SK-N-SH (cell line): ENCODE measurements around the gene PDZD2. TPM values are rescaled to one million over a fixed set of nuclear protein-coding genes. Genes with fewer than 3 reads are reported as not detected.

ENCODE experiments used
- CTCF ChIA-PET: fragments of 300-600, 350-600 bp; formaldehyde crosslinking; extraction: SDS; loops from one replicate; lab custom pipeline; 2021; lab: Yijun Ruan, JAX
- POLR2A ChIA-PET: fragments of 350-600 bp; sonication (Branson Sonifier 250); formaldehyde crosslinking; extraction: SDS; loops from one replicate; lab custom pipeline; 2020; ENCODE audit warnings: antibody characterized with exemption, inconsistent platforms; lab: Yijun Ruan, JAX
- DNase-seq: peaks from one replicate; pipeline ENCODE4 v3.0.0; 2012
- H2AFZ ChIP-seq: fragments of 200-600 bp; sonication (generic); 2 replicates; pipeline ENCODE4 v1.8.1; 2016; ENCODE audit warnings: antibody characterized with exemption, mild to moderate bottlenecking, low read depth
- H3F3A ChIP-seq: fragments of 200-600 bp; sonication (generic); replicated peaks from 2 replicates; pipeline ENCODE3; 2016; ENCODE audit warnings: antibody characterized with exemption, mild to moderate bottlenecking; ENCODE audit not compliant: insufficient read depth
- H3K27ac ChIP-seq, 2 experiments: fragments of 200-500 bp in 1 of 2; fragments of 200-600 bp in 1 of 2; sonication (Bioruptor generic) in 1 of 2; sonication (generic), shearing (Covaris generic) in 1 of 2; 2 replicates each; pipeline versions ENCODE4 v1.5.1 to v1.6.1; 2014 to 2016; ENCODE audit warnings: low read depth in 2 of 2, inconsistent platforms in 1 of 2, low read length in 1 of 2, mild to moderate bottlenecking in 1 of 2, mixed read lengths in 1 of 2
- H3K27me3 ChIP-seq: fragments of 200-600 bp; sonication (generic), shearing (Covaris generic); 2 replicates; pipeline ENCODE4 v1.6.1; 2016; ENCODE audit warnings: mixed run types; ENCODE audit not compliant: insufficient read depth
- H3K36me3 ChIP-seq, 2 experiments: fragments of 200-500 bp in 1 of 2; fragments of 200-600 bp in 1 of 2; sonication (Bioruptor generic) in 1 of 2; sonication (generic) in 1 of 2; replicated peaks in 1 of 2; 2 replicates each; pipeline versions ENCODE3 to v1.5.1; 2014 to 2016; ENCODE audit warnings: low read length in 1 of 2, mild to moderate bottlenecking in 1 of 2; ENCODE audit not compliant: insufficient read depth in 2 of 2, control insufficient read depth in 1 of 2
- H3K4me1 ChIP-seq, 2 experiments: fragments of 200-500 bp in 1 of 2; fragments of 200-600 bp in 1 of 2; sonication (Bioruptor generic) in 1 of 2; sonication (generic), shearing (Covaris generic) in 1 of 2; 2 replicates each; pipeline versions ENCODE4 v1.5.1 to v1.6.1; 2014 to 2016; ENCODE audit warnings: low read depth in 1 of 2, low read length in 1 of 2, mixed run types in 1 of 2; ENCODE audit not compliant: insufficient read depth in 2 of 2, control insufficient read depth in 1 of 2
- H3K4me2 ChIP-seq: fragments of 200-600 bp; sonication (generic), shearing (Covaris generic); 2 replicates; pipeline ENCODE4 v1.6.1; 2017; ENCODE audit warnings: mixed run types
- H3K4me3 ChIP-seq, 2 experiments: fragments of 200-500 bp in 1 of 2; fragments of 200-600 bp in 1 of 2; sonication (Bioruptor generic) in 1 of 2; sonication (generic), shearing (Covaris generic) in 1 of 2; 2 replicates each; pipeline versions ENCODE4 v1.5.1 to v1.8.1; 2014 to 2016; ENCODE audit warnings: low read depth in 2 of 2, inconsistent platforms in 1 of 2, low read length in 1 of 2, mild to moderate bottlenecking in 1 of 2, mixed read lengths in 1 of 2, moderate library complexity in 1 of 2
- H3K79me2 ChIP-seq: fragments of 200-600 bp; sonication (generic); 2 replicates; pipeline ENCODE4 v1.8.1; 2017; ENCODE audit warnings: mild to moderate bottlenecking; ENCODE audit not compliant: insufficient read depth
- H3K9ac ChIP-seq: fragments of 200-600 bp; sonication (generic); 2 replicates; pipeline ENCODE4 v1.6.1; 2017; ENCODE audit warnings: mixed run types
- H3K9me2 ChIP-seq: fragments of 200-600 bp; sonication (generic); 2 replicates; pipeline ENCODE4 v1.6.1; 2017; ENCODE audit warnings: mixed run types
- H3K9me3 ChIP-seq: fragments of 200-600 bp; sonication (generic); 2 replicates; pipeline ENCODE4 v1.6.1; 2017; ENCODE audit warnings: mixed run types, mild to moderate bottlenecking, moderate library complexity
- H4K20me1 ChIP-seq: fragments of 200-600 bp; sonication (generic); 2 replicates; pipeline ENCODE4 v1.6.1; 2017; ENCODE audit warnings: mild to moderate bottlenecking, mixed run types; ENCODE audit not compliant: insufficient read depth
- CHD2 ChIP-seq: fragments of 150-350 bp; IDR thresholded peaks from 2 replicates; pipeline ENCODE4 v1.6.1; 2018; ENCODE audit warnings: low read length; ENCODE audit not compliant: partially characterized antibody
- ELF1 ChIP-seq: IDR thresholded peaks from 2 replicates; pipeline ENCODE4 v1.4.0; 2012
- FOSL2 ChIP-seq: IDR thresholded peaks from 2 replicates; pipeline ENCODE4 v1.4.0; 2012; ENCODE audit warnings: low read depth, mild to moderate bottlenecking, moderate library complexity, borderline replicate concordance
- FOXJ3 ChIP-seq: sonication (generic); formaldehyde crosslinking; IDR thresholded peaks from 2 replicates; pipeline ENCODE4 v1.5.1; 2020; ENCODE audit warnings: mild to moderate bottlenecking, missing genetic modification reagents
- FOXM1 ChIP-seq: IDR thresholded peaks from 2 replicates; pipeline ENCODE4 v1.4.0; 2012; ENCODE audit warnings: low read depth, mild to moderate bottlenecking
- GABPA ChIP-seq: IDR thresholded peaks from 2 replicates; pipeline ENCODE4 v1.4.0; 2012; ENCODE audit warnings: low read depth, mild to moderate bottlenecking
- GATA2 ChIP-seq: sonication (generic); formaldehyde crosslinking; IDR thresholded peaks from 2 replicates; pipeline ENCODE4 v1.5.0; 2020; ENCODE audit warnings: mild to moderate bottlenecking, missing genetic modification reagents
- MEF2A ChIP-seq: IDR thresholded peaks from 2 replicates; pipeline ENCODE4 v1.4.0; 2012; ENCODE audit warnings: low read depth, borderline replicate concordance
- NFIC ChIP-seq: IDR thresholded peaks from 2 replicates; pipeline ENCODE4 v1.4.0; 2012; ENCODE audit warnings: borderline replicate concordance
- RAD21 ChIP-seq: IDR thresholded peaks from 2 replicates; pipeline ENCODE4 v1.6.1; 2012; ENCODE audit warnings: mild to moderate bottlenecking, low read length
- TCF12 ChIP-seq: IDR thresholded peaks from 2 replicates; pipeline ENCODE4 v1.4.0; 2012
- TEAD4 ChIP-seq: IDR thresholded peaks from 2 replicates; pipeline ENCODE4 v1.4.0; 2012; ENCODE audit warnings: mild to moderate bottlenecking, borderline replicate concordance; ENCODE audit not compliant: insufficient read depth
- USF1 ChIP-seq: IDR thresholded peaks from 2 replicates; pipeline ENCODE4 v1.4.0; 2012; ENCODE audit warnings: low read depth, borderline replicate concordance
- YY1 ChIP-seq: IDR thresholded peaks from 2 replicates; pipeline ENCODE4 v1.4.0; 2012; ENCODE audit warnings: low read depth, mild to moderate bottlenecking
- WGBS: methylation state at CpG from one replicate; pipeline ENCODE4 v1.1.6; 2017; ENCODE audit warnings: low lambda C conversion rate; 5-methylcytosine and 5-hydroxymethylcytosine counted together
- polyA plus RNA-seq, 3 experiments: library from polyadenylated mRNA; depleted of rRNA; stranded (reverse); fragments of >200 nt; gene quantifications; 2 replicates each; pipeline ENCODE4 v1.2.3, GENCODE V29; 2012
- TF ChIP-seq, protein P1 (sequence below): fragments of 200-600 bp; sonication (generic); IDR thresholded peaks from 2 replicates; pipeline ENCODE4 v1.6.1; 2017; ENCODE audit warnings: antibody characterized with exemption, mild to moderate bottlenecking, moderate library complexity
- TF ChIP-seq, protein P2 (sequence below): IDR thresholded peaks from 2 replicates; pipeline ENCODE4 v1.4.0; 2012; ENCODE audit warnings: low read depth

PDZD2 gene
- polyA plus RNA-seq, 1 of the 3 experiments (the other 2 are of a cell fraction) = 0.13 TPM

GRCh38 chr5:31720004-31720403 lies 81.1 kb downstream of the PDZD2 start (continued):
- TF ChIP-seq ELF1 (no peak), USF1 (no peak; the same call in 1 of the 2 replicates), FOXJ3 (CRISPR knock-in tag) (no peak), FOXM1 (no peak), FOSL2 (no peak)
- TF ChIP-seq, protein P1, sequence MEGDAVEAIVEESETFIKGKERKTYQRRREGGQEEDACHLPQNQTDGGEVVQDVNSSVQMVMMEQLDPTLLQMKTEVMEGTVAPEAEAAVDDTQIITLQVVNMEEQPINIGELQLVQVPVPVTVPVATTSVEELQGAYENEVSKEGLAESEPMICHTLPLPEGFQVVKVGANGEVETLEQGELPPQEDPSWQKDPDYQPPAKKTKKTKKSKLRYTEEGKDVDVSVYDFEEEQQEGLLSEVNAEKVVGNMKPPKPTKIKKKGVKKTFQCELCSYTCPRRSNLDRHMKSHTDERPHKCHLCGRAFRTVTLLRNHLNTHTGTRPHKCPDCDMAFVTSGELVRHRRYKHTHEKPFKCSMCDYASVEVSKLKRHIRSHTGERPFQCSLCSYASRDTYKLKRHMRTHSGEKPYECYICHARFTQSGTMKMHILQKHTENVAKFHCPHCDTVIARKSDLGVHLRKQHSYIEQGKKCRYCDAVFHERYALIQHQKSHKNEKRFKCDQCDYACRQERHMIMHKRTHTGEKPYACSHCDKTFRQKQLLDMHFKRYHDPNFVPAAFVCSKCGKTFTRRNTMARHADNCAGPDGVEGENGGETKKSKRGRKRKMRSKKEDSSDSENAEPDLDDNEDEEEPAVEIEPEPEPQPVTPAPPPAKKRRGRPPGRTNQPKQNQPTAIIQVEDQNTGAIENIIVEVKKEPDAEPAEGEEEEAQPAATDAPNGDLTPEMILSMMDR = no peak

DNA sequence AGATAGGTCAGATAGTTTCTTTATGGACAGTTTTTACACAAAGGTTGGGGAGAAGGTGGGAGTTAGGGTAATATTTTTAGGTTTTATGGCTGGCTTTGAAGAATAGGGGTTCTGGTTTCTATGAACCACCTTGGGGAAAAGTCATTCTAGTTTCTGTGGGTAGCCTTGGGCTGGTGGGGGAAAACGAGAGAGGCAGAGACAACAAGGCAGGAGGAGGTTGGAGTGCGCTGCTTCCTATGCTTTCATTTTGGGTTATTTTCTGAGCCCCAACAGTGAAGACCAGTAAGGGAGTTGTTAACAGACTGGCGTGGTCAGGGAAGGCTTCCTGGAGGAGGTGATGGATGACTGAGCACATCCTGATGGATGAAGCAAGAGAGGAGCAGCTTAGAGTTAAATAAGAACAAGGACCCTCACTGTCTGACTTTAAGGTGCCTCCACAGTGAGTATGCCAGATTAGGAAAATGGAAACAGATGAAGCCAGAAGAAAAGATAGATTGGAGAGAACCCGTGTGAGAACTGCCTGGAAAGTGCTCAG lies 81.9 kb downstream of the PDZD2 start:
- H3K79me2 ChIP-seq = no peaks in the 10 kb centered on the region
- no peaks in the 10 kb centered on the region for H3F3A ChIP-seq
- peaks cover 0 to 10% of the 10 kb centered on the region in 2 experiments; a peak in 1 of 4 replicates for H3K4me1 ChIP-seq
- H3K36me3 ChIP-seq = no peaks in the 10 kb centered on the region
- H4K20me1 ChIP-seq = no peaks in the 10 kb centered on the region
- no peak overlapping the region for H3K9ac ChIP-seq
- 20% methylated on average over 4 of the region's 4 CpGs for WGBS
- no peaks in the 10 kb centered on the region for H3K9me2 ChIP-seq
- no peak overlapping the region for H3K4me2 ChIP-seq
- TF ChIP-seq, protein P1 = no peak
- TF ChIP-seq USF1 (no peak), CHD2 (no peak), TEAD4 (no peak), RAD21 (no peak), GATA2 (CRISPR knock-in tag) (no peak), TCF12 (no peak), FOSL2 (no peak), FOXM1 (no peak), NFIC (no peak), YY1 (no peak), MEF2A (no peak), GABPA (no peak), FOXJ3 (CRISPR knock-in tag) (no peak)
- TF ChIP-seq, protein P2, sequence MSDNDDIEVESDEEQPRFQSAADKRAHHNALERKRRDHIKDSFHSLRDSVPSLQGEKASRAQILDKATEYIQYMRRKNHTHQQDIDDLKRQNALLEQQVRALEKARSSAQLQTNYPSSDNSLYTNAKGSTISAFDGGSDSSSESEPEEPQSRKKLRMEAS = no peak
- TF ChIP-seq, all 33 proteins: peak for 0
- ChIA-PET CTCF (no interaction called here), POLR2A (no interaction called here)
- DNase-seq = no peak
- no peaks in the 10 kb centered on the region for H3K9me3 ChIP-seq
- H3K4me3 ChIP-seq = no peak overlapping the region
- H2AFZ ChIP-seq = no peak overlapping the region
- H3K27ac ChIP-seq = no peak overlapping the region
- H3K27me3 ChIP-seq = no peaks in the 10 kb centered on the region
